Astrocyte (in vitro differentiated cells and primary cell): ENCODE measurements around the gene DBI. TPM values are rescaled to one million over a fixed set of nuclear protein-coding genes. Genes with fewer than 3 reads are reported as not detected.

Source experiments
- DNase-seq: peaks from one replicate; pipeline ENCODE4 v3.0.0-alpha.2; 2010; ENCODE audit warnings: low read depth
- FAIRE-seq: peaks from 2 replicates; lab custom pipeline; 2011; peaks lifted over from hg19 to GRCh38; lab: Jason Lieb, UNC
- H2AFZ ChIP-seq: 2 replicates; pipeline ENCODE4 v1.6.0; 2012; ENCODE audit warnings: low read depth, low read length, inconsistent platforms
- H3K27ac ChIP-seq: 2 replicates; pipeline ENCODE4 v1.5.1; 2011; ENCODE audit warnings: low read depth, low read length, inconsistent platforms
- H3K27me3 ChIP-seq: 2 replicates; pipeline ENCODE4 v1.6.0; 2011; ENCODE audit warnings: low read length, inconsistent platforms; ENCODE audit not compliant: insufficient read depth
- H3K36me3 ChIP-seq: 2 replicates; pipeline ENCODE4 v1.5.1; 2011; ENCODE audit warnings: low read length, inconsistent platforms; ENCODE audit not compliant: insufficient read depth
- H3K4me1 ChIP-seq: 2 replicates; pipeline ENCODE4 v1.5.1; 2011; ENCODE audit warnings: low read length, inconsistent platforms; ENCODE audit not compliant: insufficient read depth
- H3K4me2 ChIP-seq: 2 replicates; pipeline ENCODE4 v1.6.0; 2012; ENCODE audit warnings: low read length, inconsistent platforms
- H3K4me3 ChIP-seq: 2 replicates; pipeline ENCODE4 v1.5.1; 2011; ENCODE audit warnings: low read depth, mild to moderate bottlenecking, low read length, inconsistent platforms; ENCODE audit not compliant: insufficient read depth
- H3K79me2 ChIP-seq: 2 replicates; pipeline ENCODE4 v1.6.0; 2012; ENCODE audit warnings: mild to moderate bottlenecking, low read length, inconsistent platforms; ENCODE audit not compliant: insufficient read depth
- H3K9ac ChIP-seq: 2 replicates; pipeline ENCODE4 v1.6.0; 2012; ENCODE audit warnings: mild to moderate bottlenecking, low read length, inconsistent platforms
- H3K9me3 ChIP-seq: 2 replicates; pipeline ENCODE4 v1.5.1; 2012; ENCODE audit warnings: low read depth, mild to moderate bottlenecking, low read length, inconsistent platforms; ENCODE audit not compliant: insufficient read depth
- H4K20me1 ChIP-seq: 2 replicates; pipeline ENCODE4 v1.6.0; 2012; ENCODE audit warnings: low read length, inconsistent platforms; ENCODE audit not compliant: insufficient read depth
- H3K27ac Mint-ChIP-seq: one replicate; pipeline ENCODE4 v1.8.0; 2021; ENCODE audit warnings: mild to moderate bottlenecking, mixed read lengths; ENCODE audit not compliant: unreplicated experiment
- H3K27me3 Mint-ChIP-seq: one replicate; pipeline ENCODE4 v1.8.0; 2021; ENCODE audit warnings: low read depth, mixed read lengths; ENCODE audit not compliant: unreplicated experiment
- H3K36me3 Mint-ChIP-seq: one replicate; pipeline ENCODE4 v1.8.0; 2021; ENCODE audit warnings: low read depth, mixed read lengths; ENCODE audit not compliant: unreplicated experiment
- H3K4me1 Mint-ChIP-seq: one replicate; pipeline ENCODE4 v1.8.0; 2021; ENCODE audit warnings: low read depth, mixed read lengths; ENCODE audit not compliant: unreplicated experiment
- H3K4me3 Mint-ChIP-seq: one replicate; pipeline ENCODE4 v1.8.0; 2021; ENCODE audit warnings: mild to moderate bottlenecking, moderate library complexity, mixed read lengths; ENCODE audit not compliant: unreplicated experiment
- H3K9me3 Mint-ChIP-seq: one replicate; pipeline ENCODE4 v1.8.0; 2021; ENCODE audit warnings: mild to moderate bottlenecking, mixed read lengths; ENCODE audit not compliant: unreplicated experiment
- CTCF ChIP-seq: IDR thresholded peaks from 2 replicates; pipeline ENCODE4 v1.5.1; 2011; ENCODE audit warnings: low read depth, mild to moderate bottlenecking, inconsistent platforms, low read length, moderate library complexity; ENCODE audit not compliant: insufficient read depth
- EZH2 ChIP-seq: IDR thresholded peaks from 2 replicates; pipeline ENCODE4 v1.6.1; 2012; ENCODE audit warnings: mild to moderate bottlenecking, low read length, inconsistent platforms; ENCODE audit not compliant: insufficient read depth
- total RNA-seq: library from RNA; stranded (reverse); gene quantifications from 2 replicates; pipeline ENCODE4 v1.2.1, GENCODE V29; 2021

DBI gene
- total RNA-seq, 1 donor from 2014 or later: 126 TPM

GRCh38 chr2:119338272-119338671, 28.5 kb upstream of the DBI start:
- H3K27ac Mint-ChIP-seq: no peak overlapping the region
- peaks cover 3% of the 10 kb centered on the region for H3K4me1 Mint-ChIP-seq
- H3K79me2 ChIP-seq: no peaks in the 10 kb centered on the region
- no peak overlapping the region for H3K4me3 Mint-ChIP-seq
- TF ChIP-seq EZH2 (no peak), CTCF (no peak)
- H3K9me3 ChIP-seq: no peaks in the 10 kb centered on the region
- H2AFZ ChIP-seq: no peak overlapping the region
- H3K27me3 Mint-ChIP-seq: no peaks in the 10 kb centered on the region
- H3K9me3 Mint-ChIP-seq: no peaks in the 10 kb centered on the region
- H3K9ac ChIP-seq: no peak overlapping the region
- H3K36me3 ChIP-seq: peaks cover 2% of the 10 kb centered on the region
- FAIRE-seq (no peak), DNase-seq (no peak)
- H3K27me3 ChIP-seq: no peaks in the 10 kb centered on the region
- H3K36me3 Mint-ChIP-seq: no peaks in the 10 kb centered on the region
- no peaks in the 10 kb centered on the region for H4K20me1 ChIP-seq
- no peak overlapping the region for H3K27ac ChIP-seq
- no peak overlapping the region for H3K4me2 ChIP-seq
- H3K4me1 ChIP-seq: no peaks in the 10 kb centered on the region
- no peak overlapping the region for H3K4me3 ChIP-seq

- FAIRE-seq: no peak
- H3K4me1 Mint-ChIP-seq: peaks cover 3% of the 10 kb centered on the region
- no peak overlapping the region for H3K4me3 Mint-ChIP-seq
Observed at GRCh38 chr2:119338826-119339561, 27.8 kb upstream of the DBI start.

More at GRCh38 chr2:119338826-119339561, 27.8 kb upstream of the DBI start:
- no peaks in the 10 kb centered on the region for H3K9me3 ChIP-seq
- no peaks in the 10 kb centered on the region for H4K20me1 ChIP-seq
- H3K27ac ChIP-seq: no peak overlapping the region
- TF ChIP-seq CTCF: no peak
- TF ChIP-seq EZH2: no peak
- no peak overlapping the region for H3K4me3 ChIP-seq
- no peak for DNase-seq
- H3K36me3 ChIP-seq: peaks cover 2% of the 10 kb centered on the region
- H3K27me3 ChIP-seq: no peaks in the 10 kb centered on the region
- no peak overlapping the region for H3K4me2 ChIP-seq
- Mint-ChIP-seq H3K27me3 (no peaks in the 10 kb centered on the region), H3K9me3 (no peaks in the 10 kb centered on the region), H3K27ac (no peak overlapping the region), H3K36me3 (no peaks in the 10 kb centered on the region)
- H3K9ac ChIP-seq: no peak overlapping the region
- no peaks in the 10 kb centered on the region for H3K79me2 ChIP-seq
- H2AFZ ChIP-seq: no peak overlapping the region
- H3K4me1 ChIP-seq: no peaks in the 10 kb centered on the region
